HG02610 (cell line): Measurements from ENCODE around the gene KCNK16.
"Not testable (repeated sequence)": the region's sequence is repeated elsewhere in the genome, so short reads cannot be mapped to it uniquely, and the experiment has no call there.

Experiments
- ATAC-seq: cut with Tn5 transposase; IDR thresholded peaks from one replicate; pipeline ENCODE4 v1.9.1; 2021; ENCODE audit warnings: mild to moderate bottlenecking, moderate library complexity; ENCODE audit not compliant: unreplicated experiment

KCNK16 gene

GRCh38 chr6:39312912-39313525 lies 9.5 kb downstream of the KCNK16 start:
- ATAC-seq: no peak

GRCh38 chr6:39310542-39310941 lies 12.0 kb downstream of the KCNK16 start:
- no peak for ATAC-seq

GRCh38 chr6:39309942-39310531 lies 12.5 kb downstream of the KCNK16 start:
- no peak for ATAC-seq

- ATAC-seq: no peak
Observed at GRCh38 chr6:39307462-39307861, 15.0 kb downstream of the KCNK16 start.

- no peak for ATAC-seq
Observed at GRCh38 chr6:39304951-39305350, 17.6 kb downstream of the KCNK16 start.

GRCh38 chr6:39303425-39304153 lies 18.9 kb downstream of the KCNK16 start:
- no peak for ATAC-seq

GRCh38 chr6:39302669-39303424 lies 19.7 kb downstream of the KCNK16 start:
- ATAC-seq: peak; percentile 80

- ATAC-seq: no peak
Observed at GRCh38 chr6:39302011-39302410, 20.5 kb downstream of the KCNK16 start.

- no peak for ATAC-seq
Observed at GRCh38 chr6:39301606-39302005, 20.9 kb downstream of the KCNK16 start.

GRCh38 chr6:39300739-39301138 lies 21.8 kb downstream of the KCNK16 start:
- no peak for ATAC-seq

- no peak for ATAC-seq
Observed at GRCh38 chr6:39298061-39298460, 24.4 kb downstream of the KCNK16 start.

GRCh38 chr6:39296745-39297640 lies 25.5 kb downstream of the KCNK16 start:
- ATAC-seq: no peak

- ATAC-seq: no peak
Observed at GRCh38 chr6:39295611-39296011, 26.9 kb downstream of the KCNK16 start.

GRCh38 chr6:39294899-39295298 lies 27.6 kb downstream of the KCNK16 start:
- ATAC-seq: no peak

GRCh38 chr6:39294133-39294532 lies 28.4 kb downstream of the KCNK16 start:
- no peak for ATAC-seq

- no peak for ATAC-seq
Observed at GRCh38 chr6:39292637-39293036, 29.9 kb downstream of the KCNK16 start.

- no peak for ATAC-seq
Observed at GRCh38 chr6:39289490-39289889, 33.0 kb downstream of the KCNK16 start.

GRCh38 chr6:39287601-39288000 lies 34.9 kb downstream of the KCNK16 start:
- ATAC-seq: no peak

- ATAC-seq: not testable (repeated sequence)
Observed at GRCh38 chr6:39286596-39286995, 35.9 kb downstream of the KCNK16 start.

GRCh38 chr6:39282774-39283173 lies 39.7 kb downstream of the KCNK16 start:
- no peak for ATAC-seq
